Neural cell (in vitro differentiated cells): ENCODE results near the gene ZNRD2.

Experiments
- CTCF ChIP-seq: fragments of 450-650 bp; IDR thresholded peaks from 2 replicates; pipeline ENCODE4 v1.5.1; 2014; ENCODE audit warnings: antibody characterized with exemption, mild to moderate bottlenecking, moderate library complexity; ENCODE audit not compliant: poor library complexity, severe bottlenecking
- EP300 ChIP-seq: fragments of 450-650 bp; conservative IDR thresholded peaks from 2 replicates; pipeline ENCODE4 v1.6.1; 2014; ENCODE audit warnings: antibody characterized with exemption, mild to moderate bottlenecking, moderate library complexity; ENCODE audit not compliant: poor library complexity, severe bottlenecking
- RAD21 ChIP-seq: fragments of 450-650 bp; conservative IDR thresholded peaks from 2 replicates; pipeline ENCODE4 v1.6.1; 2014; ENCODE audit warnings: antibody characterized with exemption, mild to moderate bottlenecking, moderate library complexity
- TAF1 ChIP-seq: IDR thresholded peaks from 2 replicates; pipeline ENCODE4 v1.6.1; 2012; ENCODE audit warnings: low read depth

- TF ChIP-seq CTCF, result no peak
- TF ChIP-seq EP300, result no peak
- no peak for TF ChIP-seq TAF1
- TF ChIP-seq RAD21, result no peak
These were observed 37.5 kb downstream of the ZNRD2 start for GRCh38 chr11:65607614-65608426.
